ENCODE results near the gene CABP7.
A peak's percentile ranks its signal among the peaks of the same experiment; 100 is the strongest.
"Not testable (repeated sequence)": the region's sequence is repeated elsewhere in the genome, so short reads cannot be mapped to it uniquely, and the experiment has no call there.

The CABP7 gene

GRCh38 chr22:29754658-29755395 is 35.0 kb downstream of the CABP7 start:
- H3K9ac ChIP-seq (ENCODE audit: low read length); H3K27me3 ChIP-seq (ENCODE audit: control insufficient read depth in 1 of 2, insufficient read depth in 2 of 2, low read length in 2 of 2); H3K27ac ChIP-seq (ENCODE audit: low read depth, low read length); H3K4me1 ChIP-seq (ENCODE audit: insufficient read depth, low read length); H3K36me3 ChIP-seq (ENCODE audit: insufficient read depth, low read length); H3K9me3 ChIP-seq (ENCODE audit: low read length); H3K4me3 ChIP-seq (ENCODE audit: low read depth in 1 of 2, low read length in 2 of 2): not testable (repeated sequence)

GRCh38 chr22:29755889-29756288 is 36.1 kb downstream of the CABP7 start:
- Histone ChIP-seq H3K27ac (ENCODE audit: low read depth, low read length) (no peak overlapping the region), H3K9me3 (ENCODE audit: low read length) (no peaks in the 10 kb centered on the region), H3K27me3 (ENCODE audit: control insufficient read depth in 1 of 2, insufficient read depth in 2 of 2, low read length in 2 of 2) (no peaks in the 10 kb centered on the region), H3K9ac (ENCODE audit: low read length) (no peak overlapping the region), H3K4me1 (ENCODE audit: insufficient read depth, low read length) (no peaks in the 10 kb centered on the region), H3K4me3 (ENCODE audit: low read depth in 1 of 2, low read length in 2 of 2) (no peak overlapping the region), H3K36me3 (ENCODE audit: insufficient read depth, low read length) (no peaks in the 10 kb centered on the region)

GRCh38 chr22:29756341-29756740 is 36.5 kb downstream of the CABP7 start:
- Histone ChIP-seq H3K27ac (ENCODE audit: low read depth, low read length) (no peak overlapping the region), H3K9me3 (ENCODE audit: low read length) (no peaks in the 10 kb centered on the region), H3K9ac (ENCODE audit: low read length) (no peak overlapping the region)

GRCh38 chr22:29757096-29757495 is 37.3 kb downstream of the CABP7 start:
- H3K9ac ChIP-seq (ENCODE audit: low read length), result no peak overlapping the region
- no peaks in the 10 kb centered on the region for H3K27me3 ChIP-seq (ENCODE audit: control insufficient read depth in 1 of 2, insufficient read depth in 2 of 2, low read length in 2 of 2)
- no peaks in the 10 kb centered on the region for H3K36me3 ChIP-seq (ENCODE audit: insufficient read depth, low read length)

More at GRCh38 chr22:29756341-29756740, 36.5 kb downstream of the CABP7 start:
- no peak overlapping the region for H3K4me3 ChIP-seq (ENCODE audit: low read depth in 1 of 2, low read length in 2 of 2)
- H3K27me3 ChIP-seq (ENCODE audit: control insufficient read depth in 1 of 2, insufficient read depth in 2 of 2, low read length in 2 of 2), result no peaks in the 10 kb centered on the region
- H3K36me3 ChIP-seq (ENCODE audit: insufficient read depth, low read length), result no peaks in the 10 kb centered on the region
- no peaks in the 10 kb centered on the region for H3K4me1 ChIP-seq (ENCODE audit: insufficient read depth, low read length)

GRCh38 chr22:29758068-29758622 is 38.3 kb downstream of the CABP7 start:
- Histone ChIP-seq H3K4me1 (ENCODE audit: insufficient read depth, low read length) (no peaks in the 10 kb centered on the region), H3K27me3 (ENCODE audit: control insufficient read depth in 1 of 2, insufficient read depth in 2 of 2, low read length in 2 of 2) (no peaks in the 10 kb centered on the region), H3K27ac (ENCODE audit: low read depth, low read length) (no peak overlapping the region), H3K36me3 (ENCODE audit: insufficient read depth, low read length) (no peaks in the 10 kb centered on the region), H3K4me3 (ENCODE audit: low read depth in 1 of 2, low read length in 2 of 2) (no peak overlapping the region), H3K9ac (ENCODE audit: low read length) (no peak overlapping the region), H3K9me3 (ENCODE audit: low read length) (no peaks in the 10 kb centered on the region)

More at GRCh38 chr22:29757096-29757495, 37.3 kb downstream of the CABP7 start:
- no peak overlapping the region for H3K27ac ChIP-seq (ENCODE audit: low read depth, low read length)
- no peak overlapping the region for H3K4me3 ChIP-seq (ENCODE audit: low read depth in 1 of 2, low read length in 2 of 2)
- H3K9me3 ChIP-seq (ENCODE audit: low read length), result no peaks in the 10 kb centered on the region
- no peaks in the 10 kb centered on the region for H3K4me1 ChIP-seq (ENCODE audit: insufficient read depth, low read length)

GRCh38 chr22:29758959-29759358 is 39.2 kb downstream of the CABP7 start:
- Histone ChIP-seq H3K9ac (ENCODE audit: low read length) (no peak overlapping the region), H3K9me3 (ENCODE audit: low read length) (no peaks in the 10 kb centered on the region), H3K27ac (ENCODE audit: low read depth, low read length) (no peak overlapping the region), H3K4me1 (ENCODE audit: insufficient read depth, low read length) (no peaks in the 10 kb centered on the region), H3K36me3 (ENCODE audit: insufficient read depth, low read length) (no peaks in the 10 kb centered on the region), H3K27me3 (ENCODE audit: control insufficient read depth in 1 of 2, insufficient read depth in 2 of 2, low read length in 2 of 2) (no peaks in the 10 kb centered on the region), H3K4me3 (ENCODE audit: low read depth in 1 of 2, low read length in 2 of 2) (no peak overlapping the region)

- no peak overlapping the region for H3K4me3 ChIP-seq (ENCODE audit: low read depth in 1 of 2, low read length in 2 of 2)
- H3K4me1 ChIP-seq (ENCODE audit: insufficient read depth, low read length), result peaks cover 9% of the 10 kb centered on the region
- no peak overlapping the region for H3K9ac ChIP-seq (ENCODE audit: low read length)
- H3K36me3 ChIP-seq (ENCODE audit: insufficient read depth, low read length), result no peaks in the 10 kb centered on the region
- H3K27me3 ChIP-seq (ENCODE audit: control insufficient read depth in 1 of 2, insufficient read depth in 2 of 2, low read length in 2 of 2), result no peaks in the 10 kb centered on the region
- no peak overlapping the region for H3K27ac ChIP-seq (ENCODE audit: low read depth, low read length)
- no peaks in the 10 kb centered on the region for H3K9me3 ChIP-seq (ENCODE audit: low read length)
These were observed 42.5 kb downstream of the CABP7 start for GRCh38 chr22:29762263-29762662.

- Histone ChIP-seq H3K36me3 (ENCODE audit: insufficient read depth, low read length) (peaks cover 18% of the 10 kb centered on the region), H3K27ac (ENCODE audit: low read depth, low read length) (peak overlapping the region; percentile 70), H3K9ac (ENCODE audit: low read length) (peak overlapping the region; percentile 60), H3K4me1 (ENCODE audit: insufficient read depth, low read length) (peaks cover 21% of the 10 kb centered on the region), H3K27me3 (ENCODE audit: control insufficient read depth in 1 of 2, insufficient read depth in 2 of 2, low read length in 2 of 2) (no peaks in the 10 kb centered on the region), H3K4me3 (ENCODE audit: low read depth in 1 of 2, low read length in 2 of 2) (peak overlapping the region; percentile 46 to 89), H3K9me3 (ENCODE audit: low read length) (no peaks in the 10 kb centered on the region)
These were observed 46.3 kb downstream of the CABP7 start for GRCh38 chr22:29765905-29766631.

- no peaks in the 10 kb centered on the region for H3K9me3 ChIP-seq (ENCODE audit: low read length)
These were observed 46.9 kb downstream of the CABP7 start, which contains the start of gene ZMAT5 for GRCh38 chr22:29766632-29767170. ZMAT5 (minus strand) TSS chr22:29767007; CDS start chr22:29748544, 18,463 bp downstream.

GRCh38 chr22:29767171-29768051 is 47.6 kb downstream of the CABP7 start, which contains the start of gene UQCR10:
UQCR10 (plus strand) TSS chr22:29767369; CDS start chr22:29767399, 30 bp downstream.
- peak within 1 kb of the TSS; percentile 70 for H3K27ac ChIP-seq (ENCODE audit: low read depth, low read length)
- no peaks in the 10 kb centered on the region for H3K9me3 ChIP-seq (ENCODE audit: low read length)
- H3K4me1 ChIP-seq (ENCODE audit: insufficient read depth, low read length), result peaks cover 21% of the 10 kb centered on the region
- H3K9ac ChIP-seq (ENCODE audit: low read length), result peak within 1 kb of the TSS; percentile 93
- H3K36me3 ChIP-seq (ENCODE audit: insufficient read depth, low read length), result peaks cover 19% of the 10 kb centered on the region
- no peaks in the 10 kb centered on the region for H3K27me3 ChIP-seq (ENCODE audit: control insufficient read depth in 1 of 2, insufficient read depth in 2 of 2, low read length in 2 of 2)
- peak within 1 kb of the TSS; percentile 46 to 89 for H3K4me3 ChIP-seq (ENCODE audit: low read depth in 1 of 2, low read length in 2 of 2)

More at GRCh38 chr22:29766632-29767170, 46.9 kb downstream of the CABP7 start, which contains the start of gene ZMAT5:
- Histone ChIP-seq H3K4me3 (ENCODE audit: low read depth in 1 of 2, low read length in 2 of 2) (peak within 1 kb of the TSS; percentile 46 to 89), H3K4me1 (ENCODE audit: insufficient read depth, low read length) (peaks cover 21% of the 10 kb centered on the region), H3K27ac (ENCODE audit: low read depth, low read length) (peak within 1 kb of the TSS; percentile 70), H3K9ac (ENCODE audit: low read length) (peak within 1 kb of the TSS; percentile 93), H3K36me3 (ENCODE audit: insufficient read depth, low read length) (peaks cover 19% of the 10 kb centered on the region), H3K27me3 (ENCODE audit: control insufficient read depth in 1 of 2, insufficient read depth in 2 of 2, low read length in 2 of 2) (no peaks in the 10 kb centered on the region)

All from muscle layer of colon (tissue), 2 donors.